HepG2 (cell line): Measurements from ENCODE around the gene PRDM11. TPM values are rescaled to one million over a fixed set of nuclear protein-coding genes. Genes with fewer than 3 reads are reported as not detected.

ENCODE experiments used
- ATAC-seq: fragments of 200-7000 bp; cut with Tn5 transposase; 3 replicates; pipeline ENCODE4 v1.9.1; 2020; ENCODE audit warnings: mild to moderate bottlenecking, moderate library complexity
- BruUV-seq: library from RNA; stranded (reverse); fragments of 400-500 nt; replicated peaks from 2 replicates; lab custom pipeline; 2021; lab: Mats Ljungman, UMichigan
- CTCF ChIA-PET: fragments of 300-600 bp; formaldehyde crosslinking; extraction: SDS; loops from one replicate; lab custom pipeline; 2021; ENCODE audit warnings: low total read pairs, inconsistent platforms, low intra/inter-chr PET ratio; lab: Yijun Ruan, JAX
- POLR2A ChIA-PET: fragments of 350-600 bp; sonication (Branson Sonifier 250); formaldehyde crosslinking; loops from one replicate; lab custom pipeline; 2020; ENCODE audit warnings: antibody characterized with exemption, inconsistent platforms; lab: Yijun Ruan, JAX
- DNase-seq: peaks from one replicate; pipeline ENCODE4 v3.0.0-alpha.2; 2015; ENCODE audit warnings: low spot score
- FAIRE-seq: peaks from 3 replicates; lab custom pipeline; 2011; peaks lifted over from hg19 to GRCh38; lab: Jason Lieb, UNC
- H2AFZ ChIP-seq: one replicate; pipeline ENCODE4 v1.6.1; 2011; ENCODE audit warnings: low read length, inconsistent platforms
- H3K27ac ChIP-seq: fragments of 300-600 bp; 3 replicates; pipeline ENCODE4 v1.8.0; 2011; ENCODE audit warnings: mixed run types, mild to moderate bottlenecking, mixed read lengths, low read length, inconsistent platforms; ENCODE audit not compliant: insufficient read depth; ENCODE audit errors: extremely low read length
- H3K27me3 ChIP-seq, 2 experiments: fragments of 200-600 bp in 1 of 2; 2 replicates in 1 of 2; 3 replicates in 1 of 2; pipeline versions ENCODE4 v1.6.0 to v1.8.0; 2011; ENCODE audit warnings: low read length in 2 of 2, mild to moderate bottlenecking in 2 of 2, moderate library complexity in 2 of 2, inconsistent platforms in 1 of 2; ENCODE audit not compliant: insufficient read depth in 2 of 2, control insufficient read depth in 1 of 2
- H3K36me3 ChIP-seq, 2 experiments: fragments of 200-600 bp in 1 of 2; replicated peaks in 1 of 2; 2 replicates in 1 of 2; 3 replicates in 1 of 2; pipeline versions ENCODE4 v1.5.1 to v1.8.0; 2011; ENCODE audit warnings: low read length in 2 of 2, inconsistent platforms in 1 of 2; ENCODE audit not compliant: insufficient read depth in 2 of 2, control insufficient read depth in 1 of 2
- H3K4me1 ChIP-seq: 2 replicates; pipeline ENCODE4 v1.5.1; 2012; ENCODE audit warnings: low read length, inconsistent platforms; ENCODE audit not compliant: insufficient read depth
- H3K4me2 ChIP-seq: 2 replicates; pipeline ENCODE4 v1.6.0; 2011; ENCODE audit warnings: low read depth, low read length, inconsistent platforms
- H3K4me3 ChIP-seq, 3 experiments: fragments of 200-600 bp in 1 of 3; sonication (generic), shearing (Covaris generic) in 1 of 3; replicated peaks in 1 of 3; 2 replicates each; pipeline ENCODE4 v1.5.1; 2011 to 2016; ENCODE audit warnings: low read length in 3 of 3, inconsistent platforms in 2 of 3, low read depth in 2 of 3, mild to moderate bottlenecking in 2 of 3, control low read depth in 1 of 3, mixed read lengths in 1 of 3; ENCODE audit not compliant: insufficient read depth in 1 of 3
- H3K79me2 ChIP-seq: one replicate; pipeline ENCODE4 v1.6.1; 2011; ENCODE audit warnings: low read length, inconsistent platforms; ENCODE audit not compliant: insufficient read depth
- H3K9ac ChIP-seq: 2 replicates; pipeline ENCODE4 v1.6.0; 2011; ENCODE audit warnings: mild to moderate bottlenecking, low read depth, low read length, inconsistent platforms; ENCODE audit not compliant: insufficient read depth
- H3K9me3 ChIP-seq: 2 replicates; pipeline ENCODE4 v1.5.1; 2012; ENCODE audit warnings: mild to moderate bottlenecking, low read length
- H4K20me1 ChIP-seq: 2 replicates; pipeline ENCODE4 v1.6.0; 2011; ENCODE audit warnings: inconsistent platforms, mild to moderate bottlenecking, low read length, moderate library complexity; ENCODE audit not compliant: insufficient read depth
- ARID5B ChIP-seq: IDR thresholded peaks from 2 replicates; pipeline ENCODE4 v1.4.0; 2020; ENCODE audit warnings: mild to moderate bottlenecking, missing genetic modification reagents
- MTA1 ChIP-seq: sonication (generic); formaldehyde crosslinking; IDR thresholded peaks from 2 replicates; pipeline ENCODE4 v1.4.0; 2020; ENCODE audit warnings: missing genetic modification reagents, mild to moderate bottlenecking, borderline replicate concordance
- NFIC ChIP-seq: IDR thresholded peaks from 2 replicates; pipeline ENCODE4 v1.6.1; 2012; ENCODE audit warnings: mild to moderate bottlenecking, low read length, inconsistent platforms
- NONO ChIP-seq, 2 experiments: fragments of 450-650 bp in 1 of 2; sonication (generic) in 1 of 2; formaldehyde crosslinking in 1 of 2; IDR thresholded peaks in 1 of 2; conservative IDR thresholded peaks in 1 of 2; 2 replicates each; pipeline versions ENCODE4 v1.6.1 to v1.8.0; 2017 to 2022; ENCODE audit warnings: mild to moderate bottlenecking in 1 of 2, missing genetic modification reagents in 1 of 2, moderate library complexity in 1 of 2
- RFX3 ChIP-seq: IDR thresholded peaks from 2 replicates; pipeline ENCODE4 v1.6.1; 2016; ENCODE audit warnings: missing biosample characterization, missing genetic modification reagents
- SPEN ChIP-seq: sonication (generic); formaldehyde crosslinking; IDR thresholded peaks from 2 replicates; pipeline ENCODE4 v1.5.1; 2020; ENCODE audit warnings: low read depth, mild to moderate bottlenecking, missing genetic modification reagents
- SSRP1 ChIP-seq: IDR thresholded peaks from 2 replicates; pipeline ENCODE4 v1.6.1; 2016; ENCODE audit warnings: control low read depth
- U2AF1 ChIP-seq: fragments of 200-400 bp; formaldehyde crosslinking; optimal IDR thresholded peaks from 2 replicates; pipeline ENCODE3; 2017; ENCODE audit warnings: mild to moderate bottlenecking, low read depth, low read length
- ZNF10 ChIP-seq: sonication (generic); formaldehyde crosslinking; IDR thresholded peaks from 2 replicates; pipeline ENCODE4 v1.4.0; 2020; ENCODE audit warnings: mild to moderate bottlenecking, low read depth, missing genetic modification reagents, borderline replicate concordance
- ZNF362 ChIP-seq: sonication (generic); formaldehyde crosslinking; IDR thresholded peaks from 2 replicates; pipeline ENCODE4 v1.4.0; 2020; ENCODE audit warnings: missing genetic modification reagents, mild to moderate bottlenecking, borderline replicate concordance
- ZNF512 ChIP-seq: sonication (generic); formaldehyde crosslinking; IDR thresholded peaks from 2 replicates; pipeline ENCODE4 v1.4.0; 2020; ENCODE audit warnings: mild to moderate bottlenecking, missing genetic modification reagents
- ZNF687 ChIP-seq: sonication (generic); formaldehyde crosslinking; IDR thresholded peaks from 2 replicates; pipeline ENCODE4 v1.5.1; 2020; ENCODE audit warnings: mild to moderate bottlenecking, missing genetic modification reagents, moderate library complexity
- ZNF879 ChIP-seq: sonication (generic); formaldehyde crosslinking; IDR thresholded peaks from 2 replicates; pipeline ENCODE4 v1.8.1; 2023; ENCODE audit warnings: missing genetic modification reagents
- WGBS: methylation state at CpG from one replicate; pipeline ENCODE4 v1.1.6; 2017; ENCODE audit warnings: low lambda C conversion rate; 5-methylcytosine and 5-hydroxymethylcytosine counted together
- in situ Hi-C: cut with HindIII; loops from 2 replicates; pipeline ENCODE4 v1.10.0; 2017; ENCODE audit warnings: low pct_unique_long_range_greater_than_20kb; ENCODE audit not compliant: extremely low pct_ligation_motif_present
- intact Hi-C: fragments of 100-400 bp; cut with micrococcal nuclease; formaldehyde crosslinking; loops from one replicate; pipeline ENCODE4 v1.10.0; 2022; ENCODE audit not compliant: unreplicated experiment
- polyA plus RNA-seq, 8 experiments: library from polyadenylated mRNA; depleted of rRNA in 3 of 8; stranded (reverse) in 7 of 8; unstranded in 1 of 8; fragments of >200 nt; fragmentation: Illumina TruSeq in 4 of 8; extraction: Trizol in 4 of 8; gene quantifications; 2 replicates each; pipeline versions ENCODE4 v1.2.1 to v1.2.3, GENCODE V29; 2011 to 2016; ENCODE audit warnings: low read depth in 4 of 8, missing spikeins in 1 of 8, mixed read lengths in 1 of 8; ENCODE audit not compliant: insufficient read depth in 1 of 8
- total RNA-seq, 5 experiments: library from RNA; depleted of rRNA; stranded (reverse); fragments of >200 nt; fragmentation: Illumina TruSeq; extraction: Trizol; gene quantifications; 2 replicates each; pipeline ENCODE4 v1.2.3, GENCODE V29; 2016; ENCODE audit warnings: low read depth in 1 of 5

Gene PRDM11
- total and polyA plus RNA-seq, 2 of the 13 experiments (the other 11 are each of a cell fraction or from before 2014, with no cell fraction given), result 3.4 to 4.7 TPM

- ChIA-PET POLR2A (interaction anchor here (1.0 to 1.2 kb wide), 2 partner anchors 8 to 24 kb away, joined by 3 to 4 read pairs; no protein-coding TSS in a partner anchor), CTCF (no interaction called here)
- H3K27ac ChIP-seq, result no peak overlapping the region
- H3K4me1 ChIP-seq, result peaks cover 46% of the 10 kb centered on the region
- intact Hi-C loops, result no loop called here
- FAIRE-seq (no peak), DNase-seq (no peak), ATAC-seq (peak; percentile 35)
- peaks cover 4% of the 10 kb centered on the region for H3K79me2 ChIP-seq
- H4K20me1 ChIP-seq, result no peaks in the 10 kb centered on the region
- H3K36me3 ChIP-seq, result no peaks in the 10 kb centered on the region
- H2AFZ ChIP-seq, result no peak overlapping the region
- H3K9me3 ChIP-seq, result no peaks in the 10 kb centered on the region
- no TSS peak for BruUV-seq
- no peak overlapping the region for H3K9ac ChIP-seq
- H3K27me3 ChIP-seq, result no peaks in the 10 kb centered on the region
- in situ Hi-C loops, result no loop called here
- 63% methylated on average over 4 of the region's 11 CpGs for WGBS
- H3K4me2 ChIP-seq, result peak overlapping the region; percentile 36; the same call in 1 of the 2 replicates
- H3K4me3 ChIP-seq, result no peak overlapping the region; a peak in 1 of 6 replicates
- TF ChIP-seq MTA1 (no peak), ZNF10 (CRISPR knock-in tag) (peak; percentile 69; the same call in 1 of the 2 replicates), ZNF687 (peak; percentile 12; the same call in 1 of the 2 replicates), ZNF512 (CRISPR knock-in tag) (no peak), SPEN (no peak), RFX3 (CRISPR knock-in tag) (no peak), ZNF362 (CRISPR knock-in tag) (no peak), U2AF1 (no peak), NFIC (no peak), ARID5B (no peak), SSRP1 (CRISPR knock-in tag) (no peak), ZNF879 (no peak), NONO (IDR thresholded peaks at IDR 0.05) (no peak), NONO (CRISPR knock-in tag; conservative IDR thresholded peaks at IDR 0.05) (no peak)
Observed at GRCh38 chr11:45155058-45155551, 8.7 kb downstream of the PRDM11 start.
